Measurements from ENCODE around the gene MPRIP.

- no peak for TF ChIP-seq CTCF (IDR thresholded peaks at IDR 0.05)
- TF ChIP-seq POLR2A (IDR thresholded peaks at IDR 0.05) = no peak
Measured at GRCh38 chr17:17180741-17181525, 138.7 kb downstream of the MPRIP start.
